Small intestine (tissue), 7 donors: ENCODE data around the gene TNIK. TPM values are rescaled to one million over a fixed set of nuclear protein-coding genes. Genes with fewer than 3 reads are reported as not detected.
A peak's percentile ranks its signal among the peaks of the same experiment; 100 is the strongest.

Experiments
- DNase-seq, 2 donors: peaks; one replicate each; pipeline versions ENCODE4 v3.0.0 to v3.0.0-alpha.2; 2013
- FAIRE-seq: peaks from 2 replicates; lab custom pipeline; 2012; peaks lifted over from hg19 to GRCh38; lab: Jason Lieb, UNC
- H3K27ac ChIP-seq, 3 donors: one replicate each; pipeline ENCODE4 v1.5.1; 2013; ENCODE audit warnings: low read length in 2 of 3, mild to moderate bottlenecking in 2 of 3, control low read depth in 1 of 3, inconsistent platforms in 1 of 3, low read depth in 1 of 3, moderate library complexity in 1 of 3
- H3K27me3 ChIP-seq, 3 donors: one replicate each; pipeline ENCODE4 v1.6.1; 2013; ENCODE audit warnings: low read length in 3 of 3, inconsistent platforms in 1 of 3; ENCODE audit not compliant: control insufficient read depth in 3 of 3, insufficient read depth in 3 of 3
- H3K36me3 ChIP-seq, 3 donors: one replicate each; pipeline ENCODE4 v1.6.1; 2013; ENCODE audit warnings: low read length in 3 of 3, inconsistent platforms in 1 of 3, low read depth in 1 of 3, mild to moderate bottlenecking in 1 of 3, moderate library complexity in 1 of 3; ENCODE audit not compliant: control insufficient read depth in 3 of 3, insufficient read depth in 2 of 3
- H3K4me1 ChIP-seq, 3 donors: one replicate each; pipeline ENCODE4 v1.6.1; 2013; ENCODE audit warnings: low read length in 2 of 3, inconsistent platforms in 1 of 3, low read depth in 1 of 3, mild to moderate bottlenecking in 1 of 3, moderate library complexity in 1 of 3; ENCODE audit not compliant: control insufficient read depth in 3 of 3, insufficient read depth in 2 of 3
- H3K4me3 ChIP-seq, 3 donors: one replicate each; pipeline ENCODE4 v1.5.1; 2013; ENCODE audit warnings: low read length in 3 of 3, control low read depth in 1 of 3, inconsistent platforms in 1 of 3, low read depth in 1 of 3, mild to moderate bottlenecking in 1 of 3, moderate library complexity in 1 of 3
- H3K9me3 ChIP-seq, 2 donors: one replicate each; pipeline ENCODE4 v1.6.1; 2013; ENCODE audit warnings: low read depth in 1 of 2, low read length in 1 of 2; ENCODE audit not compliant: control insufficient read depth in 2 of 2, insufficient read depth in 1 of 2
- WGBS, 3 donors: extraction: QIAGEN DNeasy Blood & Tissue Kit; methylation state at CpG; one replicate each; pipeline ENCODE4 v1.1.7; 2013; 5-methylcytosine and 5-hydroxymethylcytosine counted together
- polyA plus RNA-seq, 4 donors: library from polyadenylated mRNA; stranded (reverse) in 3 of 4; unstranded in 1 of 4; fragments of 200-250 nt in 3 of 4; fragments of 120-200 nt in 1 of 4; gene quantifications; one replicate each; pipeline versions ENCODE4 v1.2.1 to v1.2.3, GENCODE V29; 2013
- donor health status: healthy with polysubstance abuse.
- donor health status: control.
- donor health status: control.
- donor health status: Bipolar disorder and iron deficiency.
- donor health status: healthy.

TNIK gene
- polyA plus RNA-seq, 4 donors, result 14.9 to 38.7 (median 27.5) TPM

- DNase-seq (no peak), FAIRE-seq (no peak)
- Histone ChIP-seq H3K4me1 (peaks cover 0 to 20% (median 16%) of the 10 kb centered on the region in 3 donors), H3K4me3 (no peak overlapping the region), H3K36me3 (no peaks in the 10 kb centered on the region), H3K27ac (no peak overlapping the region), H3K27me3 (no peaks in the 10 kb centered on the region), H3K9me3 (no peaks in the 10 kb centered on the region)
- 80 to 89% (median 83%) methylated on average over 2 of the region's 2 CpGs for WGBS, 3 donors
These were observed 107.7 kb downstream of the TNIK start for GRCh38 chr3:171352387-171352935.

GRCh38 chr3:171351676-171352075 lies 108.5 kb downstream of the TNIK start:
- H3K36me3 ChIP-seq, result no peaks in the 10 kb centered on the region
- no peaks in the 10 kb centered on the region for H3K9me3 ChIP-seq
- FAIRE-seq (no peak), DNase-seq (no peak)
- H3K4me1 ChIP-seq, result peaks cover 3 to 27% (median 23%) of the 10 kb centered on the region in 3 donors
- H3K27me3 ChIP-seq, result no peaks in the 10 kb centered on the region
- no peak overlapping the region for H3K4me3 ChIP-seq
- 29 to 68% (median 35%) methylated on average over 1 of the region's 1 CpG for WGBS, 3 donors
- no peak overlapping the region for H3K27ac ChIP-seq

- DNase-seq, result no peak
- Histone ChIP-seq H3K9me3 (no peaks in the 10 kb centered on the region), H3K4me1 (peaks cover 5 to 36% (median 28%) of the 10 kb centered on the region in 3 donors), H3K27ac (no peak overlapping the region), H3K27me3 (no peaks in the 10 kb centered on the region), H3K36me3 (no peaks in the 10 kb centered on the region), H3K4me3 (no peak overlapping the region)
- no peak for FAIRE-seq
These were observed 109.8 kb downstream of the TNIK start for GRCh38 chr3:171350364-171350763.

- DNase-seq (no peak), FAIRE-seq (no peak)
- no peaks in the 10 kb centered on the region for H3K27me3 ChIP-seq
- peaks cover 5 to 30% (median 23%) of the 10 kb centered on the region in 3 donors for H3K4me1 ChIP-seq
- H3K27ac ChIP-seq, result no peak overlapping the region
- H3K36me3 ChIP-seq, result no peaks in the 10 kb centered on the region
- WGBS, 3 donors, result 97 to 100% (median 97%) methylated on average over 1 of the region's 1 CpG
- H3K9me3 ChIP-seq, result no peaks in the 10 kb centered on the region
- H3K4me3 ChIP-seq, result no peak overlapping the region
These were observed 110.8 kb downstream of the TNIK start for GRCh38 chr3:171349392-171349791.

- Histone ChIP-seq H3K27ac (no peak overlapping the region), H3K36me3 (no peaks in the 10 kb centered on the region), H3K27me3 (no peaks in the 10 kb centered on the region), H3K4me3 (no peak overlapping the region), H3K4me1 (peaks cover 5 to 24% (median 23%) of the 10 kb centered on the region in 3 donors), H3K9me3 (peaks cover 0 to 2% of the 10 kb centered on the region in 2 donors)
- WGBS, 3 donors, result 80 to 93% (median 92%) methylated on average over 4 of the region's 4 CpGs
- DNase-seq (no peak), FAIRE-seq (no peak)
These were observed 112.1 kb downstream of the TNIK start for GRCh38 chr3:171348121-171348520.

- H3K27me3 ChIP-seq, result no peaks in the 10 kb centered on the region
- peaks cover 5 to 24% (median 23%) of the 10 kb centered on the region in 3 donors for H3K4me1 ChIP-seq
- FAIRE-seq (no peak), DNase-seq (peak in 1 of 2 donors; percentile 58)
- no peak overlapping the region for H3K27ac ChIP-seq
- no peaks in the 10 kb centered on the region for H3K36me3 ChIP-seq
- WGBS, 3 donors, result 11 to 47% (median 20%) methylated on average over 3 of the region's 3 CpGs
- H3K9me3 ChIP-seq, result peaks cover 0 to 8% of the 10 kb centered on the region in 2 donors
- H3K4me3 ChIP-seq, result no peak overlapping the region
These were observed 112.7 kb downstream of the TNIK start for GRCh38 chr3:171347301-171348039.

GRCh38 chr3:171346582-171347300 lies 113.5 kb downstream of the TNIK start:
- no peak overlapping the region for H3K4me3 ChIP-seq
- H3K27me3 ChIP-seq, result no peaks in the 10 kb centered on the region
- WGBS, 3 donors, result 77 to 84% (median 78%) methylated on average over 3 of the region's 3 CpGs
- FAIRE-seq, result no peak
- peak overlapping the region in 1 of 3 donors; percentile 41 for H3K27ac ChIP-seq
- DNase-seq, result peak in 1 of 2 donors; percentile 21
- H3K4me1 ChIP-seq, result peaks cover 5 to 24% (median 21%) of the 10 kb centered on the region in 3 donors
- peaks cover 0 to 12% of the 10 kb centered on the region in 2 donors for H3K9me3 ChIP-seq
- H3K36me3 ChIP-seq, result no peaks in the 10 kb centered on the region

GRCh38 chr3:171346019-171346418 lies 114.2 kb downstream of the TNIK start:
- 9 to 65% (median 30%) methylated on average over 1 of the region's 1 CpG for WGBS, 3 donors
- no peak for FAIRE-seq
- no peaks in the 10 kb centered on the region for H3K27me3 ChIP-seq
- DNase-seq, result peak in 1 of 2 donors; percentile 17
- H3K9me3 ChIP-seq, result peaks cover 0 to 12% of the 10 kb centered on the region in 2 donors
- H3K36me3 ChIP-seq, result no peaks in the 10 kb centered on the region
- no peak overlapping the region for H3K4me3 ChIP-seq
- peak overlapping the region in 1 of 3 donors; percentile 20 for H3K27ac ChIP-seq
- H3K4me1 ChIP-seq, result peaks cover 5 to 24% (median 20%) of the 10 kb centered on the region in 3 donors
